ENCODE measurements around the gene CBR3. TPM values are rescaled to one million over a fixed set of nuclear protein-coding genes. Genes with fewer than 3 reads are reported as not detected.

CBR3 gene
- total and polyA plus RNA-seq, 2 of the 13 experiments (the other 11 are each of a cell fraction or from before 2014, with no cell fraction given), result not detected

DNA sequence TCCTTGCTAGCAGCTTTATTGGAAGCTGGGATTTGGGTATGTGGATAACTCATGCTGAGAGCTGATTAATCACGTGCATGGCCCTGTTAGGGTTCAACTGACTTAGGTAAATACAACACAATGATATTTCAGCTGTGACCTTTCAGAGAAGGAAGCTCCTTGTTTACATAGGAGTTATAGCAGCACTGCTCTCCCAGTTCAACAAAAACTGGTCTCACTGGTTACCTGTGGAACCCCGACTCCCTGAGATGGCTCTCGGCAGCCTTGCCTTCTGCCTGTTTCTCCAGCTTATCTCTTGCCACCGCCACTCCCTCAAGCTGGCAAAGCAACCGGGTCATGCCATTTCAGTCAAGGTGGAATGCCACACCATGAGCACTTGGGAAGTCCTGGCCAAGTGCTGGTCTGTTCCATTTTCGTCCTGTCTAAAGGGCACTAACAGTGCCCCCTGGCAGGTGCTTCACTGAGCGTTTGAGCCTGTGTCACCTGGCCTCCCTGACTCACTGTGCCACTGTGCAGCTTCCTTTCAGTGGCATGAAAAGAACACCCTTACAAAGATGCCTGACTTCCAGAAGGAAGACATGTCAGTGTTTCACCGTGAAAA lies 53.3 kb downstream of the CBR3 start (continued):
- TF ChIP-seq TFDP2 (CRISPR knock-in tag; IDR thresholded peaks at IDR 0.05), result 0 out of 2 replicates have a peak, but pooled peaks have one; percentile 31
- peak; percentile 68 for TF ChIP-seq NR2F6 (IDR thresholded peaks at IDR 0.05)
- TF ChIP-seq NR2F6 (CRISPR knock-in tag; IDR thresholded peaks at IDR 0.05), result peak; percentile 53
- TF ChIP-seq FOXK1 (CRISPR knock-in tag; IDR thresholded peaks at IDR 0.05; ENCODE audit: borderline replicate concordance, low read depth), result peak; percentile 23; the same call in 1 of the 2 replicates
- TF ChIP-seq FOXA3 (CRISPR knock-in tag; IDR thresholded peaks at IDR 0.05), result peak; percentile 91
- peak; percentile 58 for TF ChIP-seq PITX1 (CRISPR knock-in tag; IDR thresholded peaks at IDR 0.05)
- TF ChIP-seq ZSCAN22 (CRISPR knock-in tag; IDR thresholded peaks at IDR 0.05), result no peak
- peak; percentile 67 for TF ChIP-seq RARA (CRISPR knock-in tag; IDR thresholded peaks at IDR 0.05)
- 0 out of 2 replicates have a peak, but pooled peaks have one; percentile 31 for TF ChIP-seq FOXA1 (IDR thresholded peaks at IDR 0.05)
- peak; percentile 90 for TF ChIP-seq FOXA1 (CRISPR knock-in tag; IDR thresholded peaks at IDR 0.05)
- peak; percentile 32; the same call in 1 of the 2 replicates for TF ChIP-seq GFI1 (CRISPR knock-in tag; IDR thresholded peaks at IDR 0.05; ENCODE audit: borderline replicate concordance)
- TF ChIP-seq RXRB (CRISPR knock-in tag; IDR thresholded peaks at IDR 0.05; ENCODE audit: borderline replicate concordance), result 0 out of 2 replicates have a peak, but pooled peaks have one; percentile 36
- TF ChIP-seq CEBPZ (IDR thresholded peaks at IDR 0.05; ENCODE audit: low read length), result no peak
- no peak for TF ChIP-seq THAP8 (CRISPR knock-in tag; IDR thresholded peaks at IDR 0.05; ENCODE audit: borderline replicate concordance)
- no peak for TF ChIP-seq MBD4 (IDR thresholded peaks at IDR 0.05; ENCODE audit: borderline replicate concordance, low read length)
- TF ChIP-seq, protein P1, sequence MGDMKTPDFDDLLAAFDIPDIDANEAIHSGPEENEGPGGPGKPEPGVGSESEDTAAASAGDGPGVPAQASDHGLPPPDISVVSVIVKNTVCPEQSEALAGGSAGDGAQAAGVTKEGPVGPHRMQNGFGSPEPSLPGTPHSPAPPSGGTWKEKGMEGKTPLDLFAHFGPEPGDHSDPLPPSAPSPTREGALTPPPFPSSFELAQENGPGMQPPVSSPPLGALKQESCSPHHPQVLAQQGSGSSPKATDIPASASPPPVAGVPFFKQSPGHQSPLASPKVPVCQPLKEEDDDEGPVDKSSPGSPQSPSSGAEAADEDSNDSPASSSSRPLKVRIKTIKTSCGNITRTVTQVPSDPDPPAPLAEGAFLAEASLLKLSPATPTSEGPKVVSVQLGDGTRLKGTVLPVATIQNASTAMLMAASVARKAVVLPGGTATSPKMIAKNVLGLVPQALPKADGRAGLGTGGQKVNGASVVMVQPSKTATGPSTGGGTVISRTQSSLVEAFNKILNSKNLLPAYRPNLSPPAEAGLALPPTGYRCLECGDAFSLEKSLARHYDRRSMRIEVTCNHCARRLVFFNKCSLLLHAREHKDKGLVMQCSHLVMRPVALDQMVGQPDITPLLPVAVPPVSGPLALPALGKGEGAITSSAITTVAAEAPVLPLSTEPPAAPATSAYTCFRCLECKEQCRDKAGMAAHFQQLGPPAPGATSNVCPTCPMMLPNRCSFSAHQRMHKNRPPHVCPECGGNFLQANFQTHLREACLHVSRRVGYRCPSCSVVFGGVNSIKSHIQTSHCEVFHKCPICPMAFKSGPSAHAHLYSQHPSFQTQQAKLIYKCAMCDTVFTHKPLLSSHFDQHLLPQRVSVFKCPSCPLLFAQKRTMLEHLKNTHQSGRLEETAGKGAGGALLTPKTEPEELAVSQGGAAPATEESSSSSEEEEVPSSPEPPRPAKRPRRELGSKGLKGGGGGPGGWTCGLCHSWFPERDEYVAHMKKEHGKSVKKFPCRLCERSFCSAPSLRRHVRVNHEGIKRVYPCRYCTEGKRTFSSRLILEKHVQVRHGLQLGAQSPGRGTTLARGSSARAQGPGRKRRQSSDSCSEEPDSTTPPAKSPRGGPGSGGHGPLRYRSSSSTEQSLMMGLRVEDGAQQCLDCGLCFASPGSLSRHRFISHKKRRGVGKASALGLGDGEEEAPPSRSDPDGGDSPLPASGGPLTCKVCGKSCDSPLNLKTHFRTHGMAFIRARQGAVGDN (CRISPR knock-in tag; IDR thresholded peaks at IDR 0.05), result peak; percentile 36
- peak; percentile 72 for TF ChIP-seq BHLHE40 (IDR thresholded peaks at IDR 0.05; ENCODE audit: low read length)
- no peak for TF ChIP-seq CBX1 (IDR thresholded peaks at IDR 0.05; ENCODE audit: low read depth)
- TF ChIP-seq HIVEP1 (CRISPR knock-in tag; IDR thresholded peaks at IDR 0.05), result no peak
- TF ChIP-seq BCL6 (CRISPR knock-in tag; IDR thresholded peaks at IDR 0.05), result peak; percentile 30; the same call in 1 of the 2 replicates
- TF ChIP-seq SALL1 (CRISPR knock-in tag; IDR thresholded peaks at IDR 0.05), result 0 out of 2 replicates have a peak, but pooled peaks have one; percentile 16
- no peak for TF ChIP-seq CEBPB (IDR thresholded peaks at IDR 0.05; ENCODE audit: borderline replicate concordance, low read depth, low read length)
- no peak for TF ChIP-seq SOX6 (IDR thresholded peaks at IDR 0.05)
- peak; percentile 75 for TF ChIP-seq SOX6 (CRISPR knock-in tag; IDR thresholded peaks at IDR 0.05)
